ENCODE measurements around the gene CDR2. TPM values are rescaled to one million over a fixed set of nuclear protein-coding genes. Genes with fewer than 3 reads are reported as not detected.

Gene CDR2
- total and polyA plus RNA-seq, 2 donors (not counting 1 experiment from before 2014, with no cell fraction given) = 8.0 to 11.3 TPM

DNA sequence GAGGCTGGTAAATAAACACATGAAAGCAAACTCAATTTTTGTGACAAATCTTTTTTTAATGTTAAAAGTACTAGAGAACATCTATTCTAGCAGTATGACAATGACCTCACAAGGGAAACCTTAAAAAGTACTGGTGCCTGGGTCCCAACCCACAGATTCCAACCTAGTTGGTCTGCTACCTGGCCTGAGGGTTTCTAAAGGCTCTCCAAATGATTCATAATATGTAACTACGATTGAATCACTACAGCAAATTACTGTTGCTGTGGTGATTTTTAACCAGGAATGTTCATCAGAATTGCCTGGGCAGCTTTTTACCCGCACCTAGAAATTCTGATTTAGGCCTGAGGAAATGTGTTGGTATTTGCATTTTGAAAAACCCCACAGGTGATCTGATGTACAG is 26.1 kb downstream of the CDR2 start:
- Histone ChIP-seq H3K36me3 (replicated peaks in 1 of 2; ENCODE audit: control extremely low read depth in 1 of 2, control insufficient read depth in 1 of 2, extremely low read depth in 1 of 2, insufficient read depth in 2 of 2, low read length in 1 of 2) (peaks cover 0 to 18% of the 10 kb centered on the region in 2 experiments), H3K4me3 (ENCODE audit: control extremely low read depth in 1 of 5, extremely low read depth in 1 of 5, insufficient read depth in 1 of 5, low read depth in 2 of 5, low read length in 4 of 5) (no peak overlapping the region), H3K27ac (ENCODE audit: low read length in 2 of 2) (no peak overlapping the region), H3K4me1 (ENCODE audit: control insufficient read depth in 2 of 2, insufficient read depth in 2 of 2, low read length in 2 of 2) (peaks cover 0 to 3% of the 10 kb centered on the region in 2 donors), H3K9me3 (ENCODE audit: control extremely low read depth in 1 of 3, control insufficient read depth in 2 of 3, insufficient read depth in 1 of 3, low read length in 2 of 3) (no peaks in the 10 kb centered on the region), H3K79me2 (ENCODE audit: control insufficient read depth, insufficient read depth, low read length) (no peaks in the 10 kb centered on the region), H3K4me2 (replicated peaks; ENCODE audit: low read depth, low read length, poor library complexity, severe bottlenecking) (no peak overlapping the region), H2AFZ (ENCODE audit: insufficient read depth, low read depth, low read length, poor library complexity, severe bottlenecking) (no peak overlapping the region), H3K9ac (ENCODE audit: low read length) (no peak overlapping the region), H4K20me1 (ENCODE audit: control insufficient read depth, insufficient read depth, low read length, poor library complexity, severe bottlenecking) (no peaks in the 10 kb centered on the region), H3K27me3 (replicated peaks in 1 of 4; ENCODE audit: control extremely low read depth in 1 of 4, control insufficient read depth in 3 of 4, insufficient read depth in 4 of 4, low read length in 3 of 4) (no peaks in the 10 kb centered on the region)
- DNase-seq (no peak), ATAC-seq (ENCODE audit: low read depth) (no peak)
- Mint-ChIP-seq H3K4me1 (peaks cover 2% of the 10 kb centered on the region), H3K27ac (no peak overlapping the region), H3K4me3 (no peak overlapping the region), H3K9me3 (ENCODE audit: insufficient read depth) (no peaks in the 10 kb centered on the region), H3K27me3 (no peaks in the 10 kb centered on the region)
- no CpG with 5 or more reads among the region's 2 CpGs for WGBS (ENCODE audit: insufficient coverage)
- CTCF ChIA-PET = no interaction called here
- POLR2A ChIA-PET = interaction anchor here (0.6 kb wide), 1 partner anchor 1219 kb away, joined by 7 read pairs; no protein-coding TSS in a partner anchor
- intact Hi-C loops (cut with micrococcal nuclease) = no loop called here
- TF ChIP-seq, protein P1, sequence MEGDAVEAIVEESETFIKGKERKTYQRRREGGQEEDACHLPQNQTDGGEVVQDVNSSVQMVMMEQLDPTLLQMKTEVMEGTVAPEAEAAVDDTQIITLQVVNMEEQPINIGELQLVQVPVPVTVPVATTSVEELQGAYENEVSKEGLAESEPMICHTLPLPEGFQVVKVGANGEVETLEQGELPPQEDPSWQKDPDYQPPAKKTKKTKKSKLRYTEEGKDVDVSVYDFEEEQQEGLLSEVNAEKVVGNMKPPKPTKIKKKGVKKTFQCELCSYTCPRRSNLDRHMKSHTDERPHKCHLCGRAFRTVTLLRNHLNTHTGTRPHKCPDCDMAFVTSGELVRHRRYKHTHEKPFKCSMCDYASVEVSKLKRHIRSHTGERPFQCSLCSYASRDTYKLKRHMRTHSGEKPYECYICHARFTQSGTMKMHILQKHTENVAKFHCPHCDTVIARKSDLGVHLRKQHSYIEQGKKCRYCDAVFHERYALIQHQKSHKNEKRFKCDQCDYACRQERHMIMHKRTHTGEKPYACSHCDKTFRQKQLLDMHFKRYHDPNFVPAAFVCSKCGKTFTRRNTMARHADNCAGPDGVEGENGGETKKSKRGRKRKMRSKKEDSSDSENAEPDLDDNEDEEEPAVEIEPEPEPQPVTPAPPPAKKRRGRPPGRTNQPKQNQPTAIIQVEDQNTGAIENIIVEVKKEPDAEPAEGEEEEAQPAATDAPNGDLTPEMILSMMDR (IDR thresholded peaks at IDR 0.05) = no peak
- no peak for TF ChIP-seq EZH2 (IDR thresholded peaks at IDR 0.05; ENCODE audit: borderline replicate concordance, insufficient read depth, low read depth, low read length, poor library complexity, severe bottlenecking)

DNA sequence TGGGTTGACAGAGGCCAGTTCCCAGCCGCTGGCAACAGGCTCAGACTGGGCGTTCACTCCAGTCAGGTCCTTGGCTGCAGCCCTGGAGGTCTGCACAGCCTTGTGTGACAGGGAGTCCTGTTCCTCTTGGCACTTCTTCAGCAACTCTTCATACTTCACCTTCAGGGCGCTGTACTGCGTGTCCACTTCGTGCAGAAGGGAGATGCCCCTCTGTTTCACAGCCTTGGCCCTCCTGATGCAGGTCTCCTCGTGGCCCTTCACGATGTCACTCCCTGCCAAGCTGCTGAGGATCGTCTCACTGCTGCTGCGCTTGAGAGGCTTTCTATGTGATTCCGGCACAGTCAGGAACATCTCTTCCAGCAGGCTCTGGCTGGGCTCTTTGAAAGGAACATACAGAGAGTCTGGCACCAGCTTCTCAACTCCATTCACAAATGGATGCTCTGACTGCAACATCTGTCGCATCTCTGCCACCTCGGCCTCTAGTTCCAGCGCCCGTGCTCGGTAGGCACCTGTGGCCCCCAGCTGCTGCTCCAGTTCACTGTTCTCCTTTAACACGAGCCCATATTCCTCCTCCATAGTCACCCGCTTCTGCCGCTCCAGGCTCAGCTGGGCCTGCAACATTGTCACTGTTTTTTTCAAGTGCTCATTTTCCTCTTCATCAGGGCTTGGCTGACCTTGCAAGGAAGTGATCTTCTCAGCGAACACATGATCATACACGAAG is 27.2 kb downstream of the CDR2 start:
- H3K27ac Mint-ChIP-seq = no peak overlapping the region
- Histone ChIP-seq H3K27me3 (replicated peaks in 1 of 4; ENCODE audit: control extremely low read depth in 1 of 4, control insufficient read depth in 3 of 4, insufficient read depth in 4 of 4, low read length in 3 of 4) (no peaks in the 10 kb centered on the region), H4K20me1 (ENCODE audit: control insufficient read depth, insufficient read depth, low read length, poor library complexity, severe bottlenecking) (no peaks in the 10 kb centered on the region), H3K4me1 (ENCODE audit: control insufficient read depth in 2 of 2, insufficient read depth in 2 of 2, low read length in 2 of 2) (no peaks in the 10 kb centered on the region), H3K9me3 (ENCODE audit: control extremely low read depth in 1 of 3, control insufficient read depth in 2 of 3, insufficient read depth in 1 of 3, low read length in 2 of 3) (no peaks in the 10 kb centered on the region), H2AFZ (ENCODE audit: insufficient read depth, low read depth, low read length, poor library complexity, severe bottlenecking) (no peak overlapping the region), H3K27ac (ENCODE audit: low read length in 2 of 2) (no peak overlapping the region), H3K79me2 (ENCODE audit: control insufficient read depth, insufficient read depth, low read length) (no peaks in the 10 kb centered on the region), H3K4me2 (replicated peaks; ENCODE audit: low read depth, low read length, poor library complexity, severe bottlenecking) (no peak overlapping the region), H3K4me3 (ENCODE audit: control extremely low read depth in 1 of 5, extremely low read depth in 1 of 5, insufficient read depth in 1 of 5, low read depth in 2 of 5, low read length in 4 of 5) (no peak overlapping the region), H3K36me3 (replicated peaks in 1 of 2; ENCODE audit: control extremely low read depth in 1 of 2, control insufficient read depth in 1 of 2, extremely low read depth in 1 of 2, insufficient read depth in 2 of 2, low read length in 1 of 2) (peaks cover 0 to 18% of the 10 kb centered on the region in 2 experiments), H3K9ac (ENCODE audit: low read length) (no peak overlapping the region)
- ChIA-PET CTCF (no interaction called here), POLR2A (no interaction called here)
- no peak for TF ChIP-seq EZH2 (IDR thresholded peaks at IDR 0.05; ENCODE audit: borderline replicate concordance, insufficient read depth, low read depth, low read length, poor library complexity, severe bottlenecking)
- TF ChIP-seq, protein P1 (IDR thresholded peaks at IDR 0.05) = no peak
- no peak overlapping the region for H3K4me3 Mint-ChIP-seq
- ATAC-seq (ENCODE audit: low read depth) (no peak), DNase-seq (no peak)
- intact Hi-C loops (cut with micrococcal nuclease) = no loop called here
- H3K27me3 Mint-ChIP-seq = no peaks in the 10 kb centered on the region
- no peaks in the 10 kb centered on the region for H3K9me3 Mint-ChIP-seq (ENCODE audit: insufficient read depth)
- 98% methylated on average over 18 of the region's 20 CpGs for WGBS (ENCODE audit: insufficient coverage)
- no peaks in the 10 kb centered on the region for H3K4me1 Mint-ChIP-seq
